ENCODE data around the gene DUOXA2.

DUOXA2 gene

GRCh38 chr15:45121706-45122417 lies 7.7 kb downstream of the DUOXA2 start:
- TF ChIP-seq BCL11A (tag by site-specific recombination; IDR thresholded peaks at IDR 0.05; ENCODE audit: low read depth): no peak
- no peak for TF ChIP-seq YY1 (tag by site-specific recombination; IDR thresholded peaks at IDR 0.05)
- TF ChIP-seq ZNF433 (tag by site-specific recombination; IDR thresholded peaks at IDR 0.05; ENCODE audit: low read depth): no peak
- no peak for TF ChIP-seq HOXC10 (CRISPR knock-in tag; IDR thresholded peaks at IDR 0.05)
- TF ChIP-seq ZNF24 (tag by site-specific recombination; IDR thresholded peaks at IDR 0.05): no peak
- no peak for TF ChIP-seq ZBTB1 (tag by site-specific recombination; IDR thresholded peaks at IDR 0.05)
- no peak for TF ChIP-seq ZIC2 (tag by site-specific recombination; IDR thresholded peaks at IDR 0.05)
- TF ChIP-seq ZNF626 (tag by site-specific recombination; IDR thresholded peaks at IDR 0.05): no peak
- TF ChIP-seq ZNF473 (tag by site-specific recombination; IDR thresholded peaks at IDR 0.05): no peak
- TF ChIP-seq, protein P1, sequence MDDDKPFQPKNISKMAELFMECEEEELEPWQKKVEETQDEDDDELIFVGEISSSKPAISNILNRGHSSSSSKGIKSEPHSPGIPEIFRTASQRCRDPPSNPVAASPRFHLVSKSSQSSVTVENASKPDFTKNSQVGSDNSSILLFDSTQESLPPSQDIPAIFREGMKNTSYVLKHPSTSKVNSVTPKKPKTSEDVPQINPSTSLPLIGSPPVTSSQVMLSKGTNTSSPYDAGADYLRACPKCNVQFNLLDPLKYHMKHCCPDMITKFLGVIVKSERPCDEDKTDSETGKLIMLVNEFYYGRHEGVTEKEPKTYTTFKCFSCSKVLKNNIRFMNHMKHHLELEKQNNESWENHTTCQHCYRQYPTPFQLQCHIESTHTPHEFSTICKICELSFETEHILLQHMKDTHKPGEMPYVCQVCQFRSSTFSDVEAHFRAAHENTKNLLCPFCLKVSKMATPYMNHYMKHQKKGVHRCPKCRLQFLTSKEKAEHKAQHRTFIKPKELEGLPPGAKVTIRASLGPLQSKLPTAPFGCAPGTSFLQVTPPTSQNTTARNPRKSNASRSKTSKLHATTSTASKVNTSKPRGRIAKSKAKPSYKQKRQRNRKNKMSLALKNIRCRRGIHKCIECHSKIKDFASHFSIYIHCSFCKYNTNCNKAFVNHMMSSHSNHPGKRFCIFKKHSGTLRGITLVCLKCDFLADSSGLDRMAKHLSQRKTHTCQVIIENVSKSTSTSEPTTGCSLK (tag by site-specific recombination; IDR thresholded peaks at IDR 0.05): no peak
- TF ChIP-seq ZNF174 (tag by site-specific recombination; IDR thresholded peaks at IDR 0.05): no peak
- TF ChIP-seq HIC1 (tag by site-specific recombination; IDR thresholded peaks at IDR 0.05): no peak
- TF ChIP-seq ZNF132 (tag by site-specific recombination; IDR thresholded peaks at IDR 0.05; ENCODE audit: borderline replicate concordance): no peak
- TF ChIP-seq ZNF530 (tag by site-specific recombination; IDR thresholded peaks at IDR 0.05; ENCODE audit: low read depth): no peak
- TF ChIP-seq ZBTB48 (tag by site-specific recombination; IDR thresholded peaks at IDR 0.05): no peak
- TF ChIP-seq ZNF561 (tag by site-specific recombination; IDR thresholded peaks at IDR 0.05; ENCODE audit: borderline replicate concordance): no peak
- no peak for TF ChIP-seq ZNF501 (tag by site-specific recombination; IDR thresholded peaks at IDR 0.05)
- no peak for TF ChIP-seq INSM2 (tag by site-specific recombination; IDR thresholded peaks at IDR 0.05)
- POLR2A ChIA-PET: no interaction called here
- Histone ChIP-seq H3K27ac (ENCODE audit: extremely low read depth, low read depth, low read length) (no peak overlapping the region), H3K9me3 (ENCODE audit: control insufficient read depth, insufficient read depth, low read depth, low read length) (no peaks in the 10 kb centered on the region), H3K36me3 (ENCODE audit: control insufficient read depth in 2 of 2, insufficient read depth in 1 of 2, low read length in 2 of 2) (no peaks in the 10 kb centered on the region), H3K4me3 (ENCODE audit: low read depth, low read length) (no peak overlapping the region), H3K4me1 (ENCODE audit: control insufficient read depth, insufficient read depth, low read length) (no peaks in the 10 kb centered on the region)
- CTCF ChIA-PET: interaction anchor here (0.6 to 2.1 kb wide), 4 partner anchors 41 to 336 kb away, joined by 3 to 9 read pairs (median 4); no protein-coding TSS in a partner anchor

- Histone ChIP-seq H3K9me3 (ENCODE audit: control insufficient read depth, insufficient read depth, low read depth, low read length) (no peaks in the 10 kb centered on the region), H3K36me3 (ENCODE audit: control insufficient read depth in 2 of 2, insufficient read depth in 1 of 2, low read length in 2 of 2) (no peaks in the 10 kb centered on the region), H3K27ac (ENCODE audit: extremely low read depth, low read depth, low read length) (no peak overlapping the region), H3K4me1 (ENCODE audit: control insufficient read depth, insufficient read depth, low read length) (no peaks in the 10 kb centered on the region), H3K4me3 (ENCODE audit: low read depth, low read length) (no peak overlapping the region)
- TF ChIP-seq ZNF292 (tag by site-specific recombination; IDR thresholded peaks at IDR 0.05; ENCODE audit: borderline replicate concordance, low read depth): no peak
- TF ChIP-seq HOXA7 (CRISPR knock-in tag; IDR thresholded peaks at IDR 0.05; ENCODE audit: borderline replicate concordance): no peak
- TF ChIP-seq ZNF248 (tag by site-specific recombination; IDR thresholded peaks at IDR 0.05): no peak
- no peak for TF ChIP-seq ZNF266 (tag by site-specific recombination; IDR thresholded peaks at IDR 0.05; ENCODE audit: low read depth)
- TF ChIP-seq ZFP37 (tag by site-specific recombination; IDR thresholded peaks at IDR 0.05): no peak
- no peak for TF ChIP-seq ZNF610 (tag by site-specific recombination; IDR thresholded peaks at IDR 0.05; ENCODE audit: borderline replicate concordance)
- TF ChIP-seq ZNF19 (tag by site-specific recombination; IDR thresholded peaks at IDR 0.05; ENCODE audit: low read depth): no peak
- TF ChIP-seq ZNF654 (tag by site-specific recombination; IDR thresholded peaks at IDR 0.05; ENCODE audit: low read depth): no peak
- TF ChIP-seq ZNF521 (tag by site-specific recombination; IDR thresholded peaks at IDR 0.05): no peak
- TF ChIP-seq, protein P2, sequence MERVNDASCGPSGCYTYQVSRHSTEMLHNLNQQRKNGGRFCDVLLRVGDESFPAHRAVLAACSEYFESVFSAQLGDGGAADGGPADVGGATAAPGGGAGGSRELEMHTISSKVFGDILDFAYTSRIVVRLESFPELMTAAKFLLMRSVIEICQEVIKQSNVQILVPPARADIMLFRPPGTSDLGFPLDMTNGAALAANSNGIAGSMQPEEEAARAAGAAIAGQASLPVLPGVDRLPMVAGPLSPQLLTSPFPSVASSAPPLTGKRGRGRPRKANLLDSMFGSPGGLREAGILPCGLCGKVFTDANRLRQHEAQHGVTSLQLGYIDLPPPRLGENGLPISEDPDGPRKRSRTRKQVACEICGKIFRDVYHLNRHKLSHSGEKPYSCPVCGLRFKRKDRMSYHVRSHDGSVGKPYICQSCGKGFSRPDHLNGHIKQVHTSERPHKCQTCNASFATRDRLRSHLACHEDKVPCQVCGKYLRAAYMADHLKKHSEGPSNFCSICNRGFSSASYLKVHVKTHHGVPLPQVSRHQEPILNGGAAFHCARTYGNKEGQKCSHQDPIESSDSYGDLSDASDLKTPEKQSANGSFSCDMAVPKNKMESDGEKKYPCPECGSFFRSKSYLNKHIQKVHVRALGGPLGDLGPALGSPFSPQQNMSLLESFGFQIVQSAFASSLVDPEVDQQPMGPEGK (tag by site-specific recombination; IDR thresholded peaks at IDR 0.05): no peak
- ChIA-PET CTCF (no interaction called here), POLR2A (no interaction called here)
Measured at GRCh38 chr15:45122719-45123118, 8.6 kb downstream of the DUOXA2 start.

All from HEK293 (cell line).